Endothelial cell of umbilical vein (primary cell): ENCODE data around the gene TBX4. TPM values are rescaled to one million over a fixed set of nuclear protein-coding genes. Genes with fewer than 3 reads are reported as not detected.

ENCODE experiments used
- BruUV-seq: library from RNA; stranded (reverse); fragments of 400-500 nt; replicated peaks from 2 replicates; lab custom pipeline; 2021; lab: Mats Ljungman, UMichigan
- CTCF ChIA-PET: fragments of 300-600, 350-600 bp; sonication (Branson Sonifier 250); formaldehyde crosslinking; loops from one replicate; lab custom pipeline; 2021; ENCODE audit warnings: antibody characterized with exemption, inconsistent platforms; lab: Charles Lee
- POLR2A ChIA-PET: fragments of 300-600, 350-600 bp; sonication (Branson Sonifier 250); formaldehyde crosslinking; loops from one replicate; lab custom pipeline; 2021; ENCODE audit warnings: antibody characterized with exemption, inconsistent platforms; lab: Charles Lee
- DNase-seq: peaks from one replicate; pipeline ENCODE4 v3.0.0-alpha.2; 2011; ENCODE audit warnings: low read depth, low spot score
- FAIRE-seq: peaks from 2 replicates; lab custom pipeline; 2011; peaks lifted over from hg19 to GRCh38; lab: Jason Lieb, UNC
- H2AFZ ChIP-seq: 2 replicates; pipeline ENCODE4 v1.6.0; 2012; ENCODE audit warnings: low read depth, low read length, control low read depth, inconsistent platforms
- H3K27ac ChIP-seq: 2 replicates; pipeline ENCODE4 v1.5.1; 2011; ENCODE audit warnings: low read depth, mild to moderate bottlenecking, control low read depth, low read length, moderate library complexity; ENCODE audit not compliant: insufficient read depth
- H3K27me3 ChIP-seq, 2 experiments: 2 replicates each; pipeline versions ENCODE4 v1.6.0 to v1.6.1; 2011; ENCODE audit warnings: low read length in 2 of 2, mixed read lengths in 1 of 2; ENCODE audit not compliant: control insufficient read depth in 2 of 2, insufficient read depth in 2 of 2
- H3K36me3 ChIP-seq, 2 experiments: 2 replicates in 1 of 2; 3 replicates in 1 of 2; pipeline ENCODE4 v1.5.1; 2011; ENCODE audit warnings: low read length in 2 of 2, mild to moderate bottlenecking in 1 of 2, moderate library complexity in 1 of 2; ENCODE audit not compliant: control insufficient read depth in 2 of 2, insufficient read depth in 2 of 2; ENCODE audit errors: extremely low read depth in 1 of 2
- H3K4me1 ChIP-seq: 3 replicates; pipeline ENCODE4 v1.5.1; 2011; ENCODE audit warnings: mild to moderate bottlenecking, low read length; ENCODE audit not compliant: control insufficient read depth, insufficient read depth; ENCODE audit errors: extremely low read depth
- H3K4me2 ChIP-seq: 2 replicates; pipeline ENCODE4 v1.6.1; 2011; ENCODE audit warnings: low read length, control low read depth, mixed read lengths; ENCODE audit not compliant: insufficient read depth
- H3K4me3 ChIP-seq, 3 experiments: fragments of 200-600 bp in 1 of 3; sonication (generic), shearing (Covaris generic) in 1 of 3; replicated peaks in 1 of 3; 2 replicates each; pipeline ENCODE4 v1.5.1; 2011 to 2016; ENCODE audit warnings: control low read depth in 3 of 3, low read length in 3 of 3, mild to moderate bottlenecking in 2 of 3, inconsistent platforms in 1 of 3, low read depth in 1 of 3, moderate library complexity in 1 of 3; ENCODE audit not compliant: insufficient read depth in 1 of 3
- H3K79me2 ChIP-seq: 2 replicates; pipeline ENCODE4 v1.6.0; 2012; ENCODE audit warnings: low read length, inconsistent platforms; ENCODE audit not compliant: control insufficient read depth, insufficient read depth
- H3K9ac ChIP-seq: replicated peaks from 2 replicates; pipeline ENCODE3; 2011; ENCODE audit warnings: low read length, control low read depth; ENCODE audit not compliant: insufficient read depth; ENCODE audit errors: extremely low read depth
- H3K9me1 ChIP-seq: replicated peaks from 3 replicates; pipeline ENCODE4 v1.6.0; 2011; ENCODE audit warnings: mild to moderate bottlenecking, low read length; ENCODE audit not compliant: control insufficient read depth, insufficient read depth; ENCODE audit errors: extremely low read depth
- H3K9me3 ChIP-seq: replicated peaks from 2 replicates; pipeline ENCODE4 v1.5.1; 2012; ENCODE audit warnings: low read length, inconsistent platforms; ENCODE audit not compliant: control insufficient read depth, insufficient read depth
- H4K20me1 ChIP-seq: replicated peaks from 2 replicates; pipeline ENCODE3; 2011; ENCODE audit warnings: mild to moderate bottlenecking, low read length; ENCODE audit not compliant: control insufficient read depth, insufficient read depth; ENCODE audit errors: extremely low read depth
- EZH2 ChIP-seq: IDR thresholded peaks from 2 replicates; pipeline ENCODE4 v1.6.1; 2012; ENCODE audit warnings: borderline replicate concordance, low read depth, mild to moderate bottlenecking, moderate library complexity, low read length, inconsistent platforms; ENCODE audit not compliant: severe bottlenecking
- FOS ChIP-seq: IDR thresholded peaks from 2 replicates; pipeline ENCODE4 v1.6.1; 2011; ENCODE audit warnings: mild to moderate bottlenecking, low read length, moderate library complexity, borderline replicate concordance; ENCODE audit not compliant: insufficient read depth
- GATA2 ChIP-seq: IDR thresholded peaks from 2 replicates; pipeline ENCODE4 v1.7.0; 2011; ENCODE audit warnings: low read depth, mild to moderate bottlenecking, moderate library complexity, mixed read lengths, low read length; ENCODE audit not compliant: insufficient read length, insufficient read depth
- JUN ChIP-seq: IDR thresholded peaks from 2 replicates; pipeline ENCODE4 v1.6.1; 2011; ENCODE audit warnings: borderline replicate concordance, low read depth; ENCODE audit not compliant: insufficient read length, insufficient read depth
- MAX ChIP-seq: IDR thresholded peaks from 2 replicates; pipeline ENCODE4 v1.6.1; 2011; ENCODE audit not compliant: insufficient read depth, insufficient read length
- MYC ChIP-seq: IDR thresholded peaks from one replicate; pipeline ENCODE4 v1.6.1; 2011; ENCODE audit warnings: mild to moderate bottlenecking, low read depth, low read length
- POLR2A ChIP-seq: IDR thresholded peaks from 2 replicates; pipeline ENCODE4 v1.6.1; 2012; ENCODE audit warnings: low read depth, mild to moderate bottlenecking, control low read depth, low read length
- POLR2AphosphoS5 ChIP-seq: IDR thresholded peaks from 2 replicates; pipeline ENCODE4 v1.6.1; 2012; ENCODE audit warnings: low read depth, mild to moderate bottlenecking, control low read depth, low read length, moderate library complexity; ENCODE audit not compliant: insufficient read depth
- dilution Hi-C: fragments of 300-500 bp; cut with MboI; formaldehyde crosslinking; loops from one replicate; pipeline ENCODE4 v1.15.0; 2019; ENCODE audit warnings: low sequenced_read_pairs; ENCODE audit not compliant: extremely low pct_ligation_motif_present
- intact Hi-C: fragments of 100-400 bp; cut with micrococcal nuclease; formaldehyde crosslinking; loops from one replicate; pipeline ENCODE4 v1.10.0; 2022
- polyA plus RNA-seq, 4 experiments: library from polyadenylated mRNA; depleted of rRNA in 3 of 4; stranded (reverse) in 3 of 4; unstranded in 1 of 4; fragments of >200 nt; gene quantifications; 2 replicates each; pipeline versions ENCODE4 v1.2.1 to v1.2.3, GENCODE V29; 2011 to 2012; ENCODE audit warnings: missing spikeins in 1 of 4
- total RNA-seq: library from RNA; stranded (reverse); gene quantifications from 2 replicates; pipeline ENCODE4 v1.2.3, GENCODE V29; 2021
- TF ChIP-seq, protein P1 (sequence below), 2 donors: IDR thresholded peaks; 1 replicate in 1 of 2; 2 replicates in 1 of 2; pipeline ENCODE4 v1.5.1; 2011; ENCODE audit warnings: low read length in 2 of 2, mild to moderate bottlenecking in 2 of 2, moderate library complexity in 2 of 2, control low read depth in 1 of 2, inconsistent platforms in 1 of 2, low read depth in 1 of 2; ENCODE audit not compliant: insufficient read depth in 1 of 2; ENCODE audit errors: extremely low read depth in 1 of 2

TBX4 gene
- total and polyA plus RNA-seq, 2 donors (not counting 3 experiments of a cell fraction or from before 2014, with no cell fraction given): not detected

- Histone ChIP-seq H3K27me3 (peaks cover 0 to 4% of the 10 kb centered on the region in 2 experiments), H3K9ac (no peak overlapping the region), H3K36me3 (no peaks in the 10 kb centered on the region), H3K9me3 (no peaks in the 10 kb centered on the region), H3K4me3 (no peak overlapping the region), H3K4me1 (no peaks in the 10 kb centered on the region), H4K20me1 (no peaks in the 10 kb centered on the region), H3K9me1 (no peaks in the 10 kb centered on the region), H2AFZ (no peak overlapping the region), H3K27ac (no peak overlapping the region), H3K4me2 (no peak overlapping the region), H3K79me2 (no peaks in the 10 kb centered on the region)
- FAIRE-seq (no peak), DNase-seq (no peak)
- BruUV-seq: no TSS peak
- ChIA-PET CTCF (interaction anchor here (0.7 kb wide), 1 partner anchor 15 kb away, joined by 3 read pairs; no protein-coding TSS in a partner anchor), POLR2A (no interaction called here)
- dilution Hi-C loops (no loop called here), intact Hi-C loops (no loop called here)
- TF ChIP-seq GATA2: no peak
- TF ChIP-seq MAX: no peak
- TF ChIP-seq FOS: no peak
- no peak for TF ChIP-seq MYC
- TF ChIP-seq POLR2AphosphoS5: no peak
- TF ChIP-seq, protein P1, sequence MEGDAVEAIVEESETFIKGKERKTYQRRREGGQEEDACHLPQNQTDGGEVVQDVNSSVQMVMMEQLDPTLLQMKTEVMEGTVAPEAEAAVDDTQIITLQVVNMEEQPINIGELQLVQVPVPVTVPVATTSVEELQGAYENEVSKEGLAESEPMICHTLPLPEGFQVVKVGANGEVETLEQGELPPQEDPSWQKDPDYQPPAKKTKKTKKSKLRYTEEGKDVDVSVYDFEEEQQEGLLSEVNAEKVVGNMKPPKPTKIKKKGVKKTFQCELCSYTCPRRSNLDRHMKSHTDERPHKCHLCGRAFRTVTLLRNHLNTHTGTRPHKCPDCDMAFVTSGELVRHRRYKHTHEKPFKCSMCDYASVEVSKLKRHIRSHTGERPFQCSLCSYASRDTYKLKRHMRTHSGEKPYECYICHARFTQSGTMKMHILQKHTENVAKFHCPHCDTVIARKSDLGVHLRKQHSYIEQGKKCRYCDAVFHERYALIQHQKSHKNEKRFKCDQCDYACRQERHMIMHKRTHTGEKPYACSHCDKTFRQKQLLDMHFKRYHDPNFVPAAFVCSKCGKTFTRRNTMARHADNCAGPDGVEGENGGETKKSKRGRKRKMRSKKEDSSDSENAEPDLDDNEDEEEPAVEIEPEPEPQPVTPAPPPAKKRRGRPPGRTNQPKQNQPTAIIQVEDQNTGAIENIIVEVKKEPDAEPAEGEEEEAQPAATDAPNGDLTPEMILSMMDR (IDR thresholded peaks at IDR 0.05; ENCODE audit: extremely low read depth in 1 of 2, insufficient read depth in 1 of 2, low read depth in 1 of 2, low read length in 2 of 2): no peak
- no peak for TF ChIP-seq EZH2
- TF ChIP-seq POLR2A: no peak
- no peak for TF ChIP-seq JUN
Measured at GRCh38 chr17:61477204-61477834, 25.1 kb downstream of the TBX4 start.
